Testis (tissue), 2 donors: Measurements from ENCODE around the gene FHIT.

Source experiments
- POLR2A ChIP-seq: fragments of 450-650 bp; IDR thresholded peaks from one replicate; pipeline ENCODE4 v1.6.1; 2017; ENCODE audit warnings: antibody characterized with exemption, mild to moderate bottlenecking, moderate library complexity
- TF ChIP-seq, protein P1 (sequence below), 3 experiments: fragments of 450-650 bp in 2 of 3; fragments of 200-600 bp in 1 of 3; sonication (generic) in 1 of 3; IDR thresholded peaks; one replicate each; pipeline ENCODE4 v1.5.1; 2016 to 2019; ENCODE audit warnings: antibody characterized with exemption in 3 of 3, mild to moderate bottlenecking in 2 of 3, moderate library complexity in 1 of 3

DNA sequence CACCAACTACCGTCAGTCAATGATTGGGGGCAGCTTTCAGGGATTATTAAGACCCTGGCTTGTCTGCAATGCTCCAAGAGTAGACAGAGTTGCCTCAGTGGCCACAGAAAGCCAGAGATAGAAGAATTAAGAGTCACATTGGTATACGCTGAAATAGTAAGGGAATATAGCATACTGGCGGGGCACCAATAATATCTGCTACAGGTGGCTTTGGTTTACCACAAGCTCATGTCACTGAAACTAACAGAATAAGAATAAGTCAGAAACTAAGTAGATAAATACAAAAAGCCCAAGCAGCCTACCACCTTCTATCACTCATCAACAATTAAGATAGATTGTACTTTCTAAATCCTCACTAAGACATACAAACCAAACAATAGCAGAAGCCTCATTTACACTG, 2.5 kb upstream of the FHIT start:
- TF ChIP-seq, protein P1, sequence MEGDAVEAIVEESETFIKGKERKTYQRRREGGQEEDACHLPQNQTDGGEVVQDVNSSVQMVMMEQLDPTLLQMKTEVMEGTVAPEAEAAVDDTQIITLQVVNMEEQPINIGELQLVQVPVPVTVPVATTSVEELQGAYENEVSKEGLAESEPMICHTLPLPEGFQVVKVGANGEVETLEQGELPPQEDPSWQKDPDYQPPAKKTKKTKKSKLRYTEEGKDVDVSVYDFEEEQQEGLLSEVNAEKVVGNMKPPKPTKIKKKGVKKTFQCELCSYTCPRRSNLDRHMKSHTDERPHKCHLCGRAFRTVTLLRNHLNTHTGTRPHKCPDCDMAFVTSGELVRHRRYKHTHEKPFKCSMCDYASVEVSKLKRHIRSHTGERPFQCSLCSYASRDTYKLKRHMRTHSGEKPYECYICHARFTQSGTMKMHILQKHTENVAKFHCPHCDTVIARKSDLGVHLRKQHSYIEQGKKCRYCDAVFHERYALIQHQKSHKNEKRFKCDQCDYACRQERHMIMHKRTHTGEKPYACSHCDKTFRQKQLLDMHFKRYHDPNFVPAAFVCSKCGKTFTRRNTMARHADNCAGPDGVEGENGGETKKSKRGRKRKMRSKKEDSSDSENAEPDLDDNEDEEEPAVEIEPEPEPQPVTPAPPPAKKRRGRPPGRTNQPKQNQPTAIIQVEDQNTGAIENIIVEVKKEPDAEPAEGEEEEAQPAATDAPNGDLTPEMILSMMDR (IDR thresholded peaks at IDR 0.05): no peak
- TF ChIP-seq POLR2A: no peak
